Fibroblast of the aortic adventitia (primary cell): Measurements from ENCODE around the gene CD164. TPM values are rescaled to one million over a fixed set of nuclear protein-coding genes. Genes with fewer than 3 reads are reported as not detected.

ENCODE experiments used
- DNase-seq: peaks from one replicate; pipeline ENCODE4 v3.0.0-alpha.2; 2010; ENCODE audit warnings: low read depth
- H3K4me3 ChIP-seq: 2 replicates; pipeline ENCODE4 v1.5.1; 2011; ENCODE audit warnings: low read depth, mild to moderate bottlenecking, control low read depth, low read length, moderate library complexity
- CTCF ChIP-seq: IDR thresholded peaks from 2 replicates; pipeline ENCODE4 v1.5.1; 2011; ENCODE audit warnings: mild to moderate bottlenecking, low read length, control low read depth, inconsistent platforms; ENCODE audit not compliant: insufficient read depth
- total RNA-seq: library from RNA; depleted of rRNA; stranded (reverse); fragments of >200 nt; gene quantifications from 2 replicates; pipeline ENCODE4 v1.2.3, GENCODE V29; 2012; ENCODE audit warnings: low replicate concordance

CD164 gene
- total RNA-seq, 1 donor, result 287 TPM

DNA sequence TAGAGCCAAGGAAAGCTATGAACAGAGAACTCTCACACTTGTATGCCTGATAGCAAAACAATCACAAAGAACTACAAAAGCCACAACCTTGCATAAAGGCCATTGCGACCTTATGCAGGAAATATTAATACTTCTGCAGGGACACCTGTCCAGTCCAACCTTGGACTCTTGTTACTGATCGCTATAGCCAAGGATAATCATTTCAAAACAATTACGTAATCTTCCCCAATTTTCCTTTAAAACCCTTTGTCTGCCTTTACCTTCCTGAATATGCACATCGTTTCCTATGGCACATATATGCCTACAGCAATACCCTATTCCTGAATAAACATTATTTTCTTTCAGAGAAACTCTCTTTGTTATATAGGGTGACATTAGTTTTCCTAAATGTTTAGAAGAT lies 35.4 kb upstream of the CD164 start:
- H3K4me3 ChIP-seq, result no peak overlapping the region
- no peak for TF ChIP-seq CTCF
- DNase-seq, result no peak

GRCh38 chr6:109411034-109411433 lies 28.8 kb upstream of the CD164 start:
- TF ChIP-seq CTCF, result no peak
- no peak overlapping the region for H3K4me3 ChIP-seq
- no peak for DNase-seq

DNA sequence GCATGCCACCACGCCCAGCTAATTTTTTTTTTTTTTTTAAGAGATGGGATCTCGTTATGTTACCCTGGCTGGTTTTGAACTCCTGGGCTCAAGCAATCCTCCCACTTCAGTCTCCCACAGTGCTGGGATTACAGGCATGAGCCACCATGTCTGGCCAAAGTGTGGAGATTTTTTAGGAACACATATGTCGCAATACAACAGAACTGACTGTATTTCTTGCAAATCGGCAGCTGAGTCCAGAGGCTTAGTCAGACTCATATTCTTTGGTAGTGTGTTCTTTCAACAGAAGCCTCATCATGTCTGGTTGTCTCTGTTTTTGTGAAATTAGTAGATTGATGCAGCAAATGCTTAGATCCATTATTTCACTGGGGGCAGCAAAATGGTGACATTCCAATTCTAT lies 23.9 kb upstream of the CD164 start:
- peak; percentile 79 for DNase-seq
- H3K4me3 ChIP-seq, result no peak overlapping the region
- TF ChIP-seq CTCF, result no peak

- DNase-seq, result peak; percentile 63
- H3K4me3 ChIP-seq, result no peak overlapping the region
- peak; percentile 53 for TF ChIP-seq CTCF
Measured at GRCh38 chr6:109397020-109397419, 14.8 kb upstream of the CD164 start.

DNA sequence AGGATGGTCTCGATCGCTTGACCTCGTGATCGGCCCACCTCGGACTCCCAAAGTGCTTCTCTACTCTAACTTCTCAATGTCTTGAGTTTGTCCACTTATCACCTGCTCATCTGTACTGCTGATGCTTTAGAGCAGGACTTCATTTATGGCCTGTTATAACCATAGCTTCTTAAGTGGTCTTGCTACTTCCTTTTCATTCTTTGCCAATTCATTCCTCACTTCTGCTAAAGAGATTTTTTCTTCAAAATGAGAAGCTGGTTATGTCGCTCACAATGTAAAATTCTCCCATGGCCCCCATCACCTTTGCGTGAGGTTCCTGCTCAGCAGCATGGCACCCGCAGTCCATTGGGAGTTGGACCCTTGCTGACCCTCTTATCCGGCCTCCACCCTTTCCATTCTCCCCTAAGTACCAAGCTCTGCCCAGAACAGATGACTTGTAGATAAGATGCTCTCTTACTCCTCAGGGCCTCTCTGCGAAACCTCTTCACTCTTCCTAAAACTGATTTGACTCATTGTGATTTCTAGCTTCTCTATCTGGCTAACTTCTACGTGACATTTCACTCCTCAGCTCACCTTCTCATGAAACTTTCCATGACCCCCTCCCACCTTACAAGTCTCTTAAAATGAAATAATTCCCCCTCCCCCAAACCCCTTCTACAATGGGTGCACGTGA lies 13.9 kb upstream of the CD164 start:
- TF ChIP-seq CTCF, result no peak
- no peak overlapping the region for H3K4me3 ChIP-seq
- no peak for DNase-seq

DNA sequence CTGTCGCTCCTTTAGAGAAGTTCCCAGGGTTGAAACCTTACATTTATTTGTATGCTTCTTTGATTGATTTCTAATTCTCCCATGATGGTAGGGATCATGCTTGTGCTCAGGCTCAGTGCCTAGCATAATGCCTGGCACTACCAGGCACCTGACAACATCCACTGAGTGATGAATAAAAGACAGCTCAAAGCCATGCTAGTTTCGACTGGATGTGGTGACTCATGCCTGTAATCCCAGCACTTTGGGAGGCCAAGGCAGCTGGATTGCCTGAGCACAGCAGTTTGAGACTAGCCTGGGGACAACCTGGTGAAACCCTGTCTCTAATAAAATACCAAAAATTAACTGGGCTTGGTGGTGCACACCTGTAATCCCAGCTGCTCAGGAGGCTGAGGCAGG lies 11.6 kb upstream of the CD164 start:
- H3K4me3 ChIP-seq, result no peak overlapping the region
- no peak for DNase-seq
- TF ChIP-seq CTCF, result no peak

DNA sequence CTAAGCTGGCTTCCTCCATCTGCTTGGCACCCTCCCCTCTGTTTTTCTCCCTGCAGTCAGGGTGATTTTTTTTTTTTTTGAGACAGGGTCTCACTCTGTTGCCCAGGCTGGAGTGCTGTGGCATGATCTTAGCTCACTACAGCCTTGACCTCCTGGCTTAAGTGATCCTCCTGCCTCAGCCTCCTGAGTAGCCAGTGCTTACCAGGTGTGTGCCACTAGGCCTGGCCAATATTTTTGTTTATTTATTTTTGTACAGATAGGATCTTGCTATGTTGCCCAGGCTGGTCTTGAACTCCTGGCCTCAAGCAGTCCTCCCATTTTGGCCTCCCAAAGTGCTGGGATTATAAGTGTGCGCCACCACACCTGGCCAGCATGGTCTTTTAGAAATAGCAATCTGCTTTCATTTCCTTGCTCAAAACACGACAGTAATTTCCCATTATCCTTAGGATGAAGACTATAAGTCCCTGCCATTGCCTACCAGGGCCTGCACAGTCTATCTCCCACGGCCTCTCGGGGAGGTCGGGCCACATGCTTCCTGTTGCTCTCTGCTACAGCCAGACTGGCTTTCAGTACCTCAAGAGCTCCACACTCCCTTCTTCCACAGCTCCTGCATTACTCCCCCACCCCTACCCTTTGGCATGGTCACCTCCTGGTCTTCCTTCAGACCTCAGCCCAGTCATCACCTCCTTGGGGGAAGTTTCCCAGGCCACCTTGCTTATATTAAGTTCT lies 11.1 kb upstream of the CD164 start:
- DNase-seq, result no peak
- TF ChIP-seq CTCF, result no peak
- H3K4me3 ChIP-seq, result no peak overlapping the region
